Breast epithelium (tissue), 3 donors: ENCODE results near the gene KIF21B.

Experiments
- CTCF ChIP-seq, 3 donors: fragments of 450-650 bp; IDR thresholded peaks; one replicate each; pipeline ENCODE4 v1.5.1; 2016 to 2017; ENCODE audit warnings: antibody characterized with exemption in 3 of 3, mild to moderate bottlenecking in 3 of 3, moderate library complexity in 3 of 3
- POLR2A ChIP-seq: fragments of 450-650 bp; IDR thresholded peaks from one replicate; pipeline ENCODE4 v1.6.1; 2016; ENCODE audit warnings: antibody characterized with exemption, mild to moderate bottlenecking, moderate library complexity
- POLR2AphosphoS5 ChIP-seq, 3 donors: sonication (generic); formaldehyde crosslinking; IDR thresholded peaks; one replicate each; pipeline ENCODE4 v1.6.1; 2017; ENCODE audit warnings: antibody characterized with exemption in 3 of 3

DNA sequence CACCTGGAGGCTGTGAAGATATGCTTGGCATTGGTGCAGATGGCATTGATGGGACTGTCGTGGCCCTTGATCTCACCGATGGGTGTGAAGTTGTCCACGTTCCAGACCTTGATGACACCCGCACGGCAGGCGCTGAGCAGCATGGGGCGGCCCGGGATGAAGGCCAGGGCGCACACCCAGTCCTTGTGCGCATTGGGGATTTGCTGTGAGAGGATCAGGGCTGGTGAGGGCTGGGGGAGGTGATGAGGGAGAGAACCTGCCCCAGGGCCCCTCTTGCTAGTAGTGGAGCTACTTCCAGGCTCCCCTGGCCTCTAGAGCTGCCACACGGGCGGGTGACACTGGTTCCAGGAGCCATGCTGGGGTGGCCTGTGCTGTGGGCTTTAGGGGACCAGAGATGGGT lies 48.8 kb downstream of the KIF21B start:
- TF ChIP-seq CTCF (IDR thresholded peaks at IDR 0.05): no peak
- no peak for TF ChIP-seq POLR2A
- no peak for TF ChIP-seq POLR2AphosphoS5 (IDR thresholded peaks at IDR 0.05)
